HG03520 (cell line): ENCODE measurements around the gene LITAF.
"Not testable (repeated sequence)": the region's sequence is repeated elsewhere in the genome, so short reads cannot be mapped to it uniquely, and the experiment has no call there.

ENCODE experiments used
- ATAC-seq: cut with Tn5 transposase; IDR thresholded peaks from one replicate; pipeline ENCODE4 v1.9.1; 2021; ENCODE audit warnings: mild to moderate bottlenecking, moderate library complexity; ENCODE audit not compliant: unreplicated experiment

The LITAF gene

GRCh38 chr16:11601425-11601824 lies 14.7 kb upstream of the LITAF start:
- ATAC-seq: no peak

- no peak for ATAC-seq
Observed at GRCh38 chr16:11599579-11599978, 12.9 kb upstream of the LITAF start.

GRCh38 chr16:11597235-11598095 lies 10.7 kb upstream of the LITAF start:
- no peak for ATAC-seq

DNA sequence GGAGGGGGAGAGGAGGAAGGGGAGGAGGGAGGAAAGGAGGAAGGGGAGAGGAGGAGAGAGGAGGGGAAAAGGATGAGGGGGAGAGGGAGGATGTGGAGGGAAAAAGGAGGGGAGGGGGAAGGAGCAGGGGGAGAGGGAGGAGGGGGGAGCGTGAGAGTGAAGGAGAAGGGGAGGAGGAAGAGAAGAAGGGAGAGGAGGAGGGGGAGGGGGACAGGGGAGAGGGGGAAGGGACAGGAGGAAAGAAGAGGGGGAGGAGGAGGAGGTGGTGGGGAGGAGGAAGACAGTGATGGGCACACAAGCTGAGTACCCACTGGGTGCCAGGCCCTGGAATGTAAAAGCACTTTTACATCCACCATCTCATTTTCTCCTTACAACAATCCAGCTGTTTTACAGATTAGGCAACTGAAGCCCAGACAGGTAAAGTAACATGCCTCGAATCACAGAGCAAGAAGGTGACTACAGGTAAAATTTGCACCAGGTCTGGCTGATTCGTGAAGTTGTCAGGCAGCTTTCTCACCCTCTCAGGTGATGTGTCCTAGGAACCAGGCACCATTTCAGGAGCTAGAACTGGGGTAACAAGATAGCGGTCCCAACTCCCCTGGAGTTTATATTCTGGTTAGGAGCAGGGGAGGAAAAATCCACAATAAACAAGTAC lies 10.0 kb upstream of the LITAF start:
- no peak for ATAC-seq

- ATAC-seq: no peak
Observed at GRCh38 chr16:11593581-11593980, 6.9 kb upstream of the LITAF start.

DNA sequence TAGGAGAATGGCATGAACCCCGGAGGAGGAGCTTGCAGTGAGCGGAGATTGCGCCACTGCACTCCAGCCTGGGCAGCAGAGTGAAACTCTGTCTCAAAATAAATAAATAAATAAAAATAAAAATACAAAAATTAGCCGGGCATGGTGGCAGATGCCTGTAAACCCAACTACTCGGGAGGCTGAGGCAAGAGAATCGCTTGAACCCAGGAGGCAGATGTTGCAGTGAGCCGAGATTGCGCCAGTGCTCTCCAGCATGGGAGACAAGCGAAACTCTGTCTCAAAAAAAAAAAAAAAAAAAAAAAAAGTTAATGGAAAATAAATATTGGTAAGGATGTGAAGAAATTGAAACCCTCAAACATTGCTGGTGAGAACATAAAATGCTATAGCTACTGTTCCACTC lies 6.4 kb upstream of the LITAF start:
- ATAC-seq: not testable (repeated sequence)

DNA sequence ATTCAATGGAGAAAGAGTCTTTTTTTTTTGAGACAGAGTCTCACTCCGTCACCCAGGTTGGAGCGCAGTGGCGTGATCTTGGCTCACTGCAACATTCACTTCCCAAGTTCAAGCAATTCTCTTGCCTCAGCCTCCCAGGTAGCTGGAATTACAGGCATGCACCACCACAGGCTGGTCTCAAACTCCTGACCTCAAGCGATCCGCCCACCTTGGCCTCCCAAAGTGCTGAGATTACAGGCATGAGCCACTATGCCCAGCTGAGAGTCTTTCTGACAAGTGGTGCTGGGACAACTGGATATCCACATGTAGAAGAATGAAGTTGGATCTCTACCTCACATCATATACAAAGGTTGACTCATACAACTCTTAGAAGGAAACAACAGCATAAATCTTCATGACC lies 4.9 kb upstream of the LITAF start:
- ATAC-seq: not testable (repeated sequence)

- no peak for ATAC-seq
Observed at GRCh38 chr16:11589198-11589550, 2.5 kb upstream of the LITAF start.

DNA sequence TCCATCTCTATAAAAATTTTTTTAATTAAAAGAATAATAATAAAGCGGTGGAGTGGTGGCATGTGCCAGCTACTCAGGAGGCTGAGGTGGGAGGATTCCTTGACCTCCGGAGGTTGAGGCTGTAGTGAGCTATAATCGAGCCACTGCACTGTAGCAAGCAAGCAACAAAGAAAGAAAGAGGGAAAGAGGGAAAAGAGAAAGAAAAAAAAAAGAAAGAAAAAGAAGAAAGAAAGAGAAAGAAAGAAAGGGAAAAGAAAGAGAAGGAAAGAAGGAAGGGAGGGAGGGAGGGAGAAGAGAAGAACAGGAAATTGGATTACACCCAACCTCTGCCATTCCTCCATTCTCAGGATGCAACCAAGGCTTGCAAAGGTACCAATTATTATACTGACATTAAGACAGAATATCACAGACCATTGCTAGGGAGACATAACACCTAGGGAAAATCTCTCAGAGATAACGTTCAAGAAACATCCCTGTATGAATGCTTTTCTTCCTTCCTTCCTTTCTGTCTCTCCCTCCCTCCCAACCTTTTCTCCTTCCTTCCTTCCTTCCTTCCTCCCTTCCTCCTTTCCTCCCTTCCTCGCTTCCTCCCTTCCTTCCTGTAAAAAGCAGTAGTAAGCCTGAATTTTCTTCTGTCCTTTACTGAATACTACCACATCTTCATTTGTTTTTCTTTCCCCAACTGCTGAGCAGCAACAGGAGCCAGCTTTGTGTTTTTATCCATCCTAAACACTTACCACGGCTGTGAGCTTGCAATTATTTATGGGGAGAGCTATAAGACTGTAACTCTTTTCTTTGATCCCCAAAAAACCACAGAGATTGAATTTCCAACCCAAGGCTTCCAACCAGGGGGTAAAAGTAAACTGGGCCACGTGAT lies 1.8 kb upstream of the LITAF start:
- no peak for ATAC-seq

DNA sequence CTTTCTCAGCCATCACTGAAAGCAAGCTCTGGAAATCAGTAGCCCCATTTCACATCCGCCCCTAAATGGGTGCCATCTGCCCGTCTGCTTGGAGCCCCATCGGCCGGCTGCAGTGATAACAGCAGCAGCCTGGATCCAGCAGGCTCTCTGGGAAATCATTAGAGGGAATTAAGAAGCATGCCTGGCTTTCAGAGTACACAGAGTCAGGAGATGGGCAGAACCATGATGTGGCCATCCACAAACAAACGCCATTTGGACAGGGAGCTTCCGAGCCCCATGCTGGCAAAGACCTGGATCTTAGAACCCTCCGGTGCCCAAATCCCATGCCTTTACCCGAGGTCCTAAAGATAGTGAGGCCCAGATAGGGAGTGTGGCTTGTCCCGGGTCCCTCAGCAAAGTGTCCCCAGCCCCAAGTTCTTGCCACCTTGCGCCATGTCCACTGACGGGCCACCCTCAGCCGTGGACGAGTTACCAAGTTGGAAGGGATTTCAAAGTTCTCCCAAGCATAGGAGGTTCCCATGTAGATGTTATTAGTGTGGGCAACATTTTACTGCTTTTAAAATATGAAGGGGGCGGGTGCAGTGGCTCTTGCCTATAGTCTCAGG lies 1.0 kb upstream of the LITAF start:
- no peak for ATAC-seq

GRCh38 chr16:11586378-11586855 lies 302 bp downstream of the LITAF start:
- ATAC-seq: no peak

- ATAC-seq: no peak
Observed at GRCh38 chr16:11585460-11586377, 1.0 kb downstream of the LITAF start.

- no peak for ATAC-seq
Observed at GRCh38 chr16:11583889-11584565, 2.7 kb downstream of the LITAF start.

DNA sequence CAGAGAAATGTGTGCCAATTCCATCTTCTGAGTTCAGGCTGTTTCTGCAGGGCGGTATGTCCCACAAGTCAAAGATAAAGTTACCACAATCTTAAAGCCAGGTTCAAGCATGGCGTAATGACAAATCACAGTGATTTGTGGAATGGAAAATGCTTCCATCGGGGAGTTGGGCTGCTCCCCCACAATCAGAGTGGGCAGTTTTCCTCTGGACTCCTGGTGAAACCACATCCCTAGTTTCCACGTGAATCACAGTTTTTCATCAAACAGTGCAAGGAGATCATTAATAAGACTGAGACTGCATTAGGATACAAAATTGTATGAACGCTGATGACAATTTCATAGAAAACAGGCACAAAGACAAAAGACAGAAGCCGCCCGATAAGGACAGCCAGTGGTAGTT lies 3.6 kb downstream of the LITAF start:
- no peak for ATAC-seq

DNA sequence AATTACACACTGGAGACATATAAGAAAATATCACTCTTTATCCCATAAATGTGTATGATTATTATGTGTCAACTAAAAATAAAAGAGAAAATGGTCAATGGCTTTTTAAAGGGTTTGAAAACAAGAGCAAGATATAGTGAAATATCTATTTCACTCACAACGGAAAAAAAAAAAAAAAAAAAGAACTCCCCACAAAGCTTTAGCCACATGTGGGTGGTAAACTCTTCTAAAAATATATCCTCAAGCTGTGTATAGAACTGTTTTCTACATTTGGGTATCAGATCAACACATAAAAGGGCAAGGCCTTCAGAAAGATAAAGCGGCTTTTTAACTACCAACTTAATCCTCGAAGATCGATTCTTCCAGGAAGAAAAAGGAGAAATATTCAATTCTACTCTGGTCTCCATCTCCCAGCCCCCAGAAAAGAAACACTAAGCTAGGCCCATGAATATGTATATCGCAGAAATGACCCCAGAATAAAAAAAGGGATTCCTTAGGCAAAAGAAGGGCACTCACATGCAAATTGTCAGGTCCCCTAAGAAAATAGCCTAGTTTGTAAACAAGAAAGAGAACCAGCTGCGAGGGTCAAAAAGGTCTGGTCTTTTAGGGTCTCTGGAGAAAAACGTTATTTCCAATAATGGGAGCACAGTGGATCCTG lies 4.4 kb downstream of the LITAF start:
- ATAC-seq: no peak

GRCh38 chr16:11581678-11582077 lies 5.0 kb downstream of the LITAF start:
- ATAC-seq: no peak

DNA sequence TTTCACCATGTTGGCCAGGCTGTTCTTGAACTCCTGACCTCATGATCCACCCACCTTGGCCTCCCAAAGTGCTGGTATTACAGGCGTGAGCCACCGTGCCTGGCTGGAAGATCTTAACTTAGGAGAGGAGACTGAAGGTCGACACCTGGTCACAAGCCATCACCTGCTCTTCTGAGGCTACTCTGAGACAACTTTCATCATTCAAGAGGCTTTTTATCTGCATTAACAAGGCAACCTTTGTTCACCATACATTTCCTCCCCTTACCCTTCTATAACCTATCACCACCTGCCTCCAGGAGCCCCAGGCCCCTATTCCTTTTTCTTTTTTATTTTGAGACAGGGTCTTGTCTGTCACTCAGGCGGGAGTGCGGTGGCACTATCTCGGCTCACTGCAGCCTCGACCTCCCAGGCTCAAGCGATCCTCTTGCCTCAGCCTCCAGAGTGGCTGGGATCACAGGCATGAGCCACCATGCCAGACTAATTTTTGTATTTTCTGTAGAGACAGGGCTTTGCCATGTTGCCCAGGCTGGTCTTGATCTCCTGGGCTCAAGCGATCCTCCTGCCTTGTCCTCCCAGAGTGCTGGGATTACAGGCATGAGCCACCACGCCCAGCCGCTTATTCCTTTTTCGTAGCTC lies 6.2 kb downstream of the LITAF start:
- ATAC-seq: no peak

DNA sequence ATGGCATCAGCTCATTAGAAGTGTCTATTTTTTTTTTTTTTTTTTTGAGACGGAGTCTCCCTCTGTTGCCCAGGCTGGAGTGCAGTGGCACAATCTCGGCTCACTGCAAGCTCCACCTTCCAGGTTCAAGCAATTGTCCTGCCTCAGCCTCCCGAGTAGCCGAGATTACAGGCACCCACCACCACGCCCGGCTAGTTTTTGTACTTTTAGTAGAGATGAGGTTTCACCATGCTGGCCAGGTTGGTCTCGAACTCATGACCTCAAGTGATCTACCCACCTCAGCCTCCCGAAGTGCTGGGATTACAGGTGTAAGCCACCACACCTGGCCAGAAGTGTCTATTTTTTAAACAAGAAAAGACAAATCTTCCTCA lies 9.4 kb downstream of the LITAF start:
- not testable (repeated sequence) for ATAC-seq
